ENCODE results near the gene SLC12A8.

The SLC12A8 gene

GRCh38 chr3:125186800-125187598 is 25.5 kb downstream of the SLC12A8 start:
- DNase-seq (ENCODE audit: low read depth): no peak

DNA sequence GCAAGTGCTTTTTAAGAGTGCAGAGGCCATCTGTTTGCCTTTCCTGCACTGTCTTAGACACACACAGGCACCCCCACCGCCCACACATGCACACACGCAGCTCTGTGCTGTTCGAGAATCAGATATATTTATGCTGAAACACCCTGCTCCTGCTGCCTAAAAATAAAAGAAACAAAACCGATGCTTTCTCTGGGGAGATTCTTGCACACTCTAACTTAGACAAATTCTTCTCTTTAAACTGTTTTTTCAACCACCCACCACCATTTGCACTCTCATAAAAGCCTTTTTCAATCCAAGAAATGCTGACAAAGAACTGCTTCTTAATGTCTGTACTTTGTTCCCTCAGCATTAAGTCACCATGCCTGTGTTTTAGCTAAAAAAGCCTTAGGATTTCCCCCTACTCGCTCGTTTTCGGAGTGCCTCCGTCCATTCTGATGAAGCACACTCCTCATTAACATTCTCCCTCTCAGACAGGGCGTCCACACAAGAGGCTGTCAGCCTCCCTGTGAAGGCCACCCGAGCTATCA is 26.2 kb downstream of the SLC12A8 start:
- DNase-seq (ENCODE audit: low read depth): no peak

GRCh38 chr3:125185805-125186204 is 26.7 kb downstream of the SLC12A8 start:
- DNase-seq (ENCODE audit: low read depth): no peak

DNA sequence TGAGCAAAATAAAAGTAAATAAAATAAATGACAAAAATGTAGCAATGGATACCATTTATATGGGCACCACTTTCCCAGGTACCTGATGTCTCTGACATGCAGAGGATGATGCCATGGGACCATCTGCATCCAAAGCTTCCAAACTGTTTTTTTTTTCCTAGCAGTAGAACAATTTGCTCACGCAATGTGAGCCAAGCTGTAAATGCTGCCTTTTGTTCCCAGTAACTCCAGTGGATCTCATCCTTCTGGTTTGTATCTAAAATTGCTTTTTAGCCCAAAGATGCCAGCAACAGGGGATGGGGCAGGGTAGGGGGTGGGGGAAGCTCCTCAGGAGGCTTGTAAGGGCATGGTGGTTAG is 32.7 kb downstream of the SLC12A8 start:
- no peak for DNase-seq (ENCODE audit: low read depth)

GRCh38 chr3:125179143-125179883 is 33.2 kb downstream of the SLC12A8 start:
- no peak for DNase-seq (ENCODE audit: low read depth)

DNA sequence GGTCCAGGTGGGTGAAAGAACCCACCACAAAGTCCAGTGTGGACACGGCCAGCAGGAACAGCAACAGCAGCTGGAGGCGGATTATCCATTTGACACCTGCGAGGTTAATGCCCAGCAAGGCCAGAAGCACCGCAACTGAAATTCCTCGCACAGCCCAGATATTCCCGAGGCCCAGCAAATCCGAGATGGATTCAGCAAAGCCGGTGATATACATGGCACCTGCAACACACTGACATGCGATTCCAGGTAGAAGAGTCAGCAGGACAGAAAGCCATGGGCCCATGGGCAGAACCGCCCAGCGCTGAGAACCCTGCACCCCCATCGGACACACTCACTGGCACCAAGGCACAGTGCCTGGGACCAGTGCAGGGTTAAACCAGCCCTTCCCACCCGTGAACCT is 34.8 kb downstream of the SLC12A8 start:
- DNase-seq (ENCODE audit: low read depth): no peak

DNA sequence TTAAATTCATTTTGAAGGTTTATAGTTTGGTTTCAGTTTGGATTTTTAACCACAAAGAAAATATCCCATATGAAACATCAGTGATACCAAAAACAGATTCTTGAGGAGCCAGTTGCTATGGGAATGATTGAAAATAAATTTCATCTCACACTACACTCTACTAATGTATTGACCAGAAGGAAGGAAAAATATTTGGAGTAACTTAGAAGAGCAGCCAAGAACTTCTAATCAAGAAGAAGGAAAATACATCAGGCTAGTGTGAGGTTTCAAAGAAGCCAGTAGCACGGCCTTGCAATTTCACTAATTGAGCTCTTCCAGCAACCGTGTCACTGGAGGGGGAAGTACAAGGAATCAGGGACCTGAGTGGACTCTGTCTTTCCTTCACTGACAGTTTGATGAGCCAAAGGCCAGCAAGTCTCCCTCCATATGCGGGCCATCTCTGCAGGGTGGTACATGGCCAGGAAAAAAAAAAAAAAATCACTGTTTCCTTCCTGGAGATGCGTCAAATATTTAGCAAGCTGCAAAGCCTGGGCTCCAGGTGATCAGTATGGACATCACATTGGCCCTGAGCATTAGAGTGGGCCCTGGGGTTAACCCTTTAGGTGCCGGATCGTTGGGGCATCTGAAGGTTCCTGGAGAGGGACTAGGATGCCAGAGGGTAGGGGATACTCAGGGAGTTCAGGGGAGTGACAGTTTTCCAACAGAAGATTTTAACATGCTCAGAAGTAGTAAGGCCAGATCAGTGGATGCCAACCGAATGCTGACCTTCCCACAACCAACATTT is 37.1 kb downstream of the SLC12A8 start:
- DNase-seq (ENCODE audit: low read depth): no peak

GRCh38 chr3:125172346-125172745 is 40.2 kb downstream of the SLC12A8 start:
- no peak for DNase-seq (ENCODE audit: low read depth)

- DNase-seq (ENCODE audit: low read depth): no peak
These were observed 43.7 kb downstream of the SLC12A8 start for GRCh38 chr3:125168711-125169393.

DNA sequence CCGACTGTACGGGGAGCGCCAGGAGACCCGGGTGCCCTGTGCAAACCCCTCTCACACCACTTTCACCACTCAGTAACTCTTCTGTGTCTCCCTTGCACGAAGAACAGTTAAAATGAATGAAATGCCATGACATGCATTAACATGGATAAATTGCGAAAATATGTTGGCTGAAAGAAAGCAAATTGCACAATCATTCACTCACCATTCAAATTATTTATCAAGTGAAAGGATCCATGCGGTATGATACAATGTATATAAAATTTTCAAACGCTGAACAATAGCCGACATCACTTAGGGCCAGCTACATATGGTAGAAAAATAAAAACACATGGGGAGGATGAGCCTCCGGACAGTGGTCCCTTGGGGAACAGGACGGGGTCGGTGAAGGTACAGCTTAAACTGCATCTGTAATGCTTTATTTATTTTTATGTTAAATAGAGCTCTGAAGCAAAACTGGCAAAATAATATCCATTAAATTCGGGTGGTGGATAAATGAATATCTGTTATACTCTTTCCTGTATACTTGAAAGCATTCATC is 45.9 kb downstream of the SLC12A8 start:
- no peak for DNase-seq (ENCODE audit: low read depth)

DNA sequence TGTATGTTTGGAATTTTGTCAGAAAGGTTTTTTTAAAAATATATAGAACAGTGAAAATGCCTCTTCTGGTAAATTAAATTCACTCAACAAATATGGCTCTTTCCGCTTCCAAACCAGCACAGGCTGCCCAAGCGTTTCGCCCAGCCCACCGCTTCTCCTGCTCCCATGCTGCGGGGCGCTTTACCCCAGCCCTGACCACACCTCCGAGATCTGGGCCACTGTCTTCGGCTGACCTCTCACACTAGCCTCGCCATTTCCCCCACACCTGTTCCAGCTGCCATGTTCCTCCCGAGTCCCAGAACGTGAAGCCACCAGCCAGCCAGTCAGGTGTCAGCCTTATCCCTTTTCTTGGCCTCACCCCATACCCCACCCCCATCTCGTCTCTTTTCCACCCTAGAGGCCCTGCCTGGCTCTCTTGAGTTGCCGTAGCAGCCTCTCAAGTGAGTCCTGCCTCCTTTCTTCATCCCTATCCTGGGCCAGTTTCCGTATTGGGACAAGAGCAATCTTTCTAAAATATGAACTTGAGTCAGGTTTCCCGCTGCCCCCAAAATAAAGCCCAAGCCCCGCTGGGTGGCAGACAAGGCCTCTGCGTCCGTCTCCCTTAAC is 46.5 kb downstream of the SLC12A8 start:
- no peak for DNase-seq (ENCODE audit: low read depth)

DNA sequence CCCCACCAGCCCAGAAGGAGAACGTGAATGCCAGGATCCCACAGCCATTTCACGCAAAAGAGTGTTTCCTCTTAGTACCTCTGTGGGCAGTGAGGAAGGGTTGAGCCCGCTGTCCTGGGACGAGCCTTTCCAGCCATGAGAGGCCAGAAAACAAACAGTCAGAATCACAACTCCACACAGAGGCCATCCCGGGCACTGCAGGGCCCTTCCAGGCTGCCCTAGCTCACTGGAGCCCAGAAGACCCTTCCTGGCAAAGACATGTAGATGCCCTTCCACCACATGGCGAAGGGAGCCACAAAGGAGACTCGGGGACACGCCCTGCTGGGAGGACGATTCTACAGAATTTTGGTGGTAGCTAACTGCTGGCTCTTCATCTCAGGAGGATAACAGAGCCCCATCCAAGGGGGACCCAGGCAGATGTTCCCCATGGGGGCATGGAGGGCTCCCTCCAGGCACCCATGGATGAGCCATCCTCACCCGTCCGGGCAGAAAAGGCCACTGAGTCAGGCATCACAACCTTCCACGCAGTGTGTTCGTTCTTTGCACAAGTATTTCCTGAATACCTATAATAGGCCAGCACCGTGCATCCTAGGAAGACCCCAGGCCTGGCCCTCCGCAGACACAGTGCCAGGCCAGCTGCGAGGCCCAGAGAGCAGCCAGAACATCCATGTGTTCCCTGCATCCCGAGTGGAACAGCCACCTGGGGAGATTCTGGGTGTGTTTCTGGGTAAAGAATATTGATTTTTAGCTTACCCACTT is 47.2 kb downstream of the SLC12A8 start:
- DNase-seq (ENCODE audit: low read depth): no peak

- DNase-seq (ENCODE audit: low read depth): no peak
These were observed 48.6 kb downstream of the SLC12A8 start for GRCh38 chr3:125163739-125164601.

DNA sequence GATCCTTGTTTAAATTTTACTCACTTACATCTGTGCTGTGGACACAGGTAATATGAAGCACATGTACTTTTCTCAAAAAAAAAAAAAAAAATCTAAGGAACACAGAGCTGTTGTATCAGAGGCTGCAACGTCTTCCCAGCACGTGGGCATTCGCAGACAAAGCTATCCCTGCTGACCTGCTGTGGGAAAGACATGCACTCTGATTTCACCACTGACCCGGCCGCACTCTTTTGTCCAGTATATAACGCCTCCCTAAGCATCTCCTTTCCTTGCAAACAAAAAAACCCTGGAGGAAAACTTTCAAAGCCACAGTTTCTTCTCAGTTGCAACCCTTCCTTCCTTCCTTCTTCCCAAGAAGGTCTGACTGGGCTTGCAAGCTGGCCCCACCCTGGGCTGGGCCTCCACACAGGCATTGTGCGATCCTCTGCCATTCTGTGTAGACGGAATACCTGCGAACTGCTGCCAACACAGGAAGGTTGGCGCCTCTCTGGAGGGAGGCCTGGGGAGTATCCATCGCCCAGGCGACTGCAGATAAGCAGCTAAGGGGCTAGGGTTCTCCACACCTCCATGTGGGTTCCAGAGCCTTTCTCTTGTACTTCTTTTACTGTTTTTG is 50.8 kb downstream of the SLC12A8 start:
- no peak for DNase-seq (ENCODE audit: low read depth)

DNA sequence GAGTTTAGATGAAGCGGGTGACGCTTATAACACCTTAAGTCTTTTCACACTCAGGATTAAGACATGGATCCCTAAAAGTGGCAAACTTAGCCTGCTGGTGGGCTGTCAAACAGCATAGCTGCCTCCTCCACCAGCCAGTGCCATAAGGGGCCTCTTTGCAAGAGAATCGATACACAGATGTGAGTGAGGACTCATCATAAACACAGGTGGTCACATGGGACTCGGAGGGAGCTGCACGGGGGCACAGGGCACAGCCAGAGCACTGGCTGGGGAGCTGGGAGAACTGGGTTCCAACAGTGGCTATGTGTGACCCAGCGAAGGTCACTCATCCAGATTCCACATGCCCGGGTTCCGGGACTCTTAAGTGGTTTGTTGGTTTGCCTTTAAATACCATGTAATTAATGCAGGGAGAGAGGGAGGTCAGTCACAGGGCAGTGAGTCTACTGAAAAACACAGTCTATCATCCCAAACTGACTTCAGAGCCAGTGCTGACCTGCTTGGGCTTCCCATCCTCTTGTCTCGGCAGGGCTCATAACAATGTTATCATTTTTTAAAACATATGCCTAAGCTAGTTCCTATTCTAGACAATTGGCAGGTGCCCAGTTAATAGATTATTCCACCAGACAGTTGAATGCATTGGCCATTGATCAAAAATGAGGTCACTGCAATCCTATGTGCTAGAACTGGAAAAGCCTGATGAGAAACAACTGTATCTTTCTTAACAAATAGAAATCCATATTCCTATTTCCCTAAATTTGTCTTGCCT is 51.8 kb downstream of the SLC12A8 start:
- DNase-seq (ENCODE audit: low read depth): no peak

DNA sequence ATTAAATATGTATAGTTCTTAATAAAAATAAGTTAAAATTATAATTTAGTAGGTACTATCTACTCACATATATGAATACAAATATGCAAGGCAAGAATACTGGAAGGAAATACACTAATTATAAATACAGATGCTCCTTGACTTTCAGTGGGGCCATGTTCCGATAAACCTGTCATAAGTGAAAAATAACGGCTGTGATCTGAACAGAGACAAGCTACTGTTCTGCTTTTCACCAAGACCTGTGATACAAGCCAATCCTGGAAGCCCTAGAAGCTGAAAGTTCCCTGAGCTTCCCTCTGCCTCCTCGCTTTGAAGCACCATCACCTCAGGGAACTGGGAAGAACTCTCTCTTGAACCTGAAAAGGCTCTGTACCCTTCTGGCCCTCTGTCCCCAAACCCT is 55.4 kb downstream of the SLC12A8 start:
- no peak for DNase-seq (ENCODE audit: low read depth)

- no peak for DNase-seq (ENCODE audit: low read depth)
These were observed 56.1 kb downstream of the SLC12A8 start for GRCh38 chr3:125156456-125156855.

GRCh38 chr3:125154800-125155269 is 57.7 kb downstream of the SLC12A8 start:
- DNase-seq (ENCODE audit: low read depth): no peak
